ENCODE data around the gene CORO1C.

GRCh38 chr12:108627134-108627920 lies 104.0 kb downstream of the CORO1C start:
- TF ChIP-seq CTCF (IDR thresholded peaks at IDR 0.05; ENCODE audit: borderline replicate concordance, extremely low read depth, low read length, poor library complexity, severe bottlenecking) = no peak
- no peak for TF ChIP-seq EZH2 (IDR thresholded peaks at IDR 0.05; ENCODE audit: borderline replicate concordance, low read depth, low read length, severe bottlenecking)

All from DND-41 (cell line).